ENCODE measurements around the gene ZMYND10.

The ZMYND10 gene

DNA sequence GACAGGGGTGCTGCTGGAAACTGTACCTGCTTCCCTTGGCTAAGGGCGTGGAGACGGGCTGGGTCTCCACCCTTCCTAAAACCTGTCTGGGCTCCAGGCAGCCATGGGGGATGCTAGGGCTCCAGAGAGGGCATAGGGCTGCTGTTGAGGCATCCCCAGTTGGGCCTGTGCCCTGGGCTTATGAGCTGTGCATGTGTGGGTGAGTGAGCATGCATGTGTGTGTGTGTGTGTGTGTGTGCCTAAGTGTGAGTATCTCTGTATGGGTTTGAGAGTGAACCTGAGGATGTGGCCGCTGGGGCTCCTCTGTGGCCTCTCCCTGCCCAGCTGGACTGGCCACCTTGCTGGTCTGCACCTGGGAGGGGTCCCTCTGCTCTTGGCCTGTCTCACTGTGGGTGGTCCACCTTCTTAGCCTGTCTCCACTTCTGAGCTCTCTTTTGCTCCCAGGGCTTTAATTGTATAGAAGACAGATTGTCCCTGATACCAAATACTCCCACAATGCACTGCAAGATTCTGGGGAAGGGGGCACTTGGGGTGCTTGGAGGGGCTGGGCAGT lies 25.7 kb upstream of the ZMYND10 start:
- DNase-seq: no peak

DNA sequence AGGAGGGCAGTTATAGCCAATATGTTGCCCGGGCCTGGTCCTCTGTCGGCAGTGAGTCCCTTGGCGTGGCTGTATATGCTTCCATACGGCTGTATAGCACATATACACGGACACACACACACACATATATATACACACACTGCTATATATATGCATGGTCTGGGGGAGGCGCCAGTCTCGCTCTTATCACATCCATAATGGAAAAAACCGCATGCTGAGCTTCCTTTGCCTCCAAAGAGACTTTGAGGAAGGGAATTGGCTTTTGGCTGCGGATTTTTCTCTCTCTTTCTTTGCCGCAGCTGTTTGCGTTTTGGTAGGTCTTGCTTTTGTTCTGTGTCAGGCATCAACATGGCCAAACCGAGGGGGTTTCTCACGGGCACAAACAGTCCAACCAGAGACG lies 25.1 kb upstream of the ZMYND10 start:
- DNase-seq: peak in 20 of 58 donors; percentile 4 to 64 (median 16)

DNA sequence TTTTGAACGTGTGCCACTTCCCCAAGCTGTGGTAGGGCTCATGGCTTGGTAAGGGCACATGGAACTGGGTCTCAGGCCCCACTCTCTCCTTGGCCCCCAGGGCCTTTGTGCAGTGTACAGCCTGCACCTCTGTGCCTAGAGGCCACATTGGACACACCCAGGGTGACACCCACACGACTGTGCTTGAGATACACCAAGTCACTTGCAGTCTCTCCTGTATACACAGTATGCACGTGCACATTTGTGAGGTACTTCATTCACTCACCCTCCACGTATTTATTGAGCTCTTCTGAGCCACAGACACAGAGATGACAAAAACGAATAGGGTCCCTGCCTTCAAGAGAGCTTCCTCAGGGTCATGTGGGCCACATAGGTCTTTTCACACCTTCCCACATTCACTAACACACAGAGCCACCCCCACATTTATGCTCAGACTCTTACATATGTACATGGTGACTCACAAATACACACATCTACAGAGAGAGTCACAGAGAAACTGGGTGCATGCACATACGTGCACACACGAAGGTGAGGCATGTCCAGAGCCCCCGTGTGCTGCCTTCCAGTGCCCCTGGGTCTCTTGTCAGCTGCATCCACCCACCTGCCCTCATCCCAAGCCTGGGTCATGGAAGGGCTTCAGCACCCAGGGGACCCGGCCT lies 23.6 kb upstream of the ZMYND10 start:
- DNase-seq: no peak

DNA sequence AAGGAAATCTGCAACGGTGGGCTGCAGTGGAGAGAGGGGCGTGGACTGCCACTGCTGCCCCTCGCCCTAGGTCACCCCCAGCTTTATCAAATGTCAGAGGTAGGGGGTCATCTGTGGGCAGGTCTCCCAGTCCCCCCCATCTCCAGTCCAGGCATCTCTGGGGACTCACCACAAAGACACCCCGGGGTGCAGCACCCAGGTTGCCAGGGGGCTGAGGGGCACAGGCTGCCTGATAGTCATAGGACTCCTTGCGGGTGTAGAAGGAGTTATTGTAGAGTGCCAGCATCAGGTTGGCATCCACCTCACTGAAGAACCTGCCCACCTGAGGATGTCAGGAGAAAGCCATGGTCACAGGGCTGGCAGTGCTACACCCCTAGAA lies 20.3 kb upstream of the ZMYND10 start:
- no peak for DNase-seq

DNA sequence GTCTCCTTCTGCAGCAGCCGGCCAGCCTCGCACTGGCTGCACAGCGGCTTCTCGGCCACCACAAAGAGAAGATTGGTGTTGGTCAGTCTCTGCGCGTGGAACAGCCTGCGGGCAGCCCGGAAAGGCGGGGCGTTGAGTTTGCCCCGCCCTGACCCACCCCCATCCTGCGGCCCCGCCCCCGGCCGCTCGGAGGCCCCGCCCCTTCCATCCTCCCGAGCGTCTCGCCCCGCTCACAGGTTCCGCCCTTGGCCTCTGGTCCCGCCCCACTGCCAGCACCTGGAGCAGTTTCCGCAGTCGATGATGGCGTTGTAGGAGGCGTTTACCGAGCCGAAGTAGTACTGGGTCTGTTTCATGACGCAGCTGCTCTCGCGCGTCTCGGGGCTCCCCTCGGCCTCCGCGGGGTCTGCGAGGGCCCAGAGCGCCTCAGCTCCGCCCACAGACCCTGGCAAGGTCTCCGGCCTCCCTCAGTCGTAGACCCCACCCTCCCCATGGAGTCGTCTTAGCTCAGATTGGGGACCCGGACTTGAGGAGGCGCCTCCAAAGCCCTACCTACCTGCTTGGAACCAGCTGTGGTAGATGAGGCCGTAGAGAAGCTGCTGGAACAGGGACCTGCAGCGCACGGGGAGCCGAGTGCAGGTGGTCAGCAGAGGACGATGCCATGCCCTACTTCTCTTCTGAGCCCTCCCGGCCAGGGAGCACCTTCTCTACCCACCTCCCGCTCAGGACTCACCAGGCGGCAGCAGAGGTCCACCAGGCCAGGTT lies 19.7 kb upstream of the ZMYND10 start:
- DNase-seq: peak in 53 of 58 donors; percentile 11 to 84 (median 54)

DNA sequence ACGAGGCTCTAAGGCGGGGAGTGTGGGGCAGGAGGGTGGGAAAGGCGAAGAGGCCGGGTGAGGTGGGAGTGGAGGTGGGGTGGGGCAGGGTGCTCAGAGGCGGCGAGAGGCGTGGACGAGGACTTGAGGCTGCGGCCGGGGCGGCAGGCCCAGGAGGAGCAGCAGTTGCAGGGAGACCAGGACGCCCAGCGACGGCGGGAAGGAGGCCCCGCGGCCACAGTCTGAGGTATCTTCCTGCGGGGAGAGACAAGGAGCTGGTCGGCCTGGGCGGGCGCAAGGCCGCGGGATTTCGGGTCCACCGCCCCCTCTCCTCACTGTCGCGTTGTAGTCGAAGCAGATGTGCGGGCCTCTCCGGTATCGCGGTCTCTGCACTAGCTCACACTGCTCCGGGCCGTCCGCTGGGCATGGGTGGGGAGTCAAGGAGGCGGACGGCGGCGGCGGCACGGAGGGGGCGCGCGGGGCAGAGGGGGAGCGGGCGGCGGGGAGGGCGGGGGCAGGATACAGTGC lies 19.1 kb upstream of the ZMYND10 start:
- no peak for DNase-seq

DNA sequence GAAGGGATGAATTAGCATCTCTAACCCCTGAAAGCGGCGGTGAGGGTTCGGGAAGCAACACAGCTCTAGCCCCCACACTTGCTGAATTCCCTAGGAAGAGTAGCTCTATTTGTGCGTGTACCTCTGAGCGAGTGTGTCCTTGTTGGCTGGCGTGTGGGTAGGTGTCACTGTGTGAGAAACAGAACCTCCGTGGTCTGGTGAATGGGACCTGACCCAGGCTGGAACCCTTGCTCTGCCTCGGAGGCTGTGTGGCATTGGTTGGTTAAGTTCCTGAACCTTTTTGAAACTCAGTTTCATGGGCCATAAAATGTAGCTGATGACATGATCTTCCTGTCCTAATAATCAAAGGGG lies 14.2 kb upstream of the ZMYND10 start:
- DNase-seq: no peak

DNA sequence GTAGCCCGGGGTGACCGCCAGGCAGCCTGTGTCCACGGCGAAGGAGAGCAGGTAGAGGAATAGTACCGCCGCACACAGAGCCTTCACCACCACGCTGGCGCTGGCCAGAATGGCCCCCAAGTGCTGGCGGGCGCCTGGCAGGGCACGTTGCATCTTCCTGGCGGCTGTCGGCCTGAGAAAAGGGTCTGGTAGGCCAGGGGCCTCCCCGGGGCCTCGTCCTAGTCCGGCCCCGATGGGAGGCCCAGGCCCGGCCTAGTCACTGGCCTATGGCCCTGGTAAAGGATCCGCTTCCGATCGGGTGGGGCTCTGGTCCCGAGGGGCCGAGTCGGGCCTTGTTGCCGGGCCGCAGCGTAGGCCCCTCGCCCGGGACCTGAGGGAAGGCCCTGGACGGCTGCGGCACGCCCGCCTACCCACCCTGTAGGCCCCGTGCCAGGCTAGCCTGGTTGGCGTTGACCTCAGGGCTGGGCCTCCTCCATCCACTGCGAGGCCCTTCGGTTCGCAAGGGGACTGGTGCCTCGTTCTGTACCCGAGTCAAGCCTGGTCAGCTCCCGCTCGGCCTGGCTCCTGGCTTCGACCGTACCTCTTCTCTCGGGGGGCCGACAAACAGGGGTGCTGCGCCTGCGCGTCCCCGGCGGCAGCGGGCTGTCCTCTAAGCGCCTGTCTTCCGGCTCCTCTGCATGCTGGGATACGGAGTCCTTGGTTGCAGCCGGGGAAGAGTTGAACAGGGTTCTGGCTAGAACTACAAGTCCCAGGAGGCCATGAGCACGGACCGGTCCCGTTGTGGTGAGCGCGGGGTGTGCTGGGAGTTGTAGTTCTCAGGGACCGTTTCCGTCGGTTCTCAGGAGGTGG lies 13.6 kb upstream of the ZMYND10 start, which contains the start of gene TMEM115:
TMEM115 (minus strand) TSS at position 611 of the 849 bp plus-strand sequence; CDS start at position 153, 458 bp downstream.
- DNase-seq: peak; percentile 71 to 100 (median 98)

DNA sequence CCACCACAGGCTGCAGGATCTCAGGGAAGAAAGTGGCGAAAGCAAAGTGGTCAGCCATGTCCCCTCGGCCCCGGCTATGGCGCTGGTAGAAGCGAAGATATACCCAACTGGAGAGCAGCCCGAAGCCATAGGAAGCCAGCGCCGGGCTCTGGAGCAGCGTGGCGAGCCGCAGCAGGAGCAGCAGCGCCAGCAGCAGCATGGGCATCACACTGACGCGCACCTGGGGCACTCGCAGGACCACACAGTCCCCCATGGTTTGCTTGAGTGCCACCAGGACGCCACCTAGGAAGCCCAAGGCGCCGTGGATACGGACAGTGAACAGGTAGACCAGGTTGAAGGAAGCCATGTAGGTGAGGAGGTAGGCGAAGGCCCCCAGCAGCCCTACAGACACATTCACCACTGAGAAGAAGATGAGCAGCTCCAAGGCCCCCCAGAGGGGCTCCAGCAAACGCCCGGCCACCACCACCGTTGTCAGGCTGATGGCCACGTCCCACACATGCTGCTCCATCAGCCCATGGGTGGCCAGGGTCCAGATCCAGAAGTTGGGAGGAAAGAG lies 12.9 kb upstream of the ZMYND10 start:
- no peak for DNase-seq

DNA sequence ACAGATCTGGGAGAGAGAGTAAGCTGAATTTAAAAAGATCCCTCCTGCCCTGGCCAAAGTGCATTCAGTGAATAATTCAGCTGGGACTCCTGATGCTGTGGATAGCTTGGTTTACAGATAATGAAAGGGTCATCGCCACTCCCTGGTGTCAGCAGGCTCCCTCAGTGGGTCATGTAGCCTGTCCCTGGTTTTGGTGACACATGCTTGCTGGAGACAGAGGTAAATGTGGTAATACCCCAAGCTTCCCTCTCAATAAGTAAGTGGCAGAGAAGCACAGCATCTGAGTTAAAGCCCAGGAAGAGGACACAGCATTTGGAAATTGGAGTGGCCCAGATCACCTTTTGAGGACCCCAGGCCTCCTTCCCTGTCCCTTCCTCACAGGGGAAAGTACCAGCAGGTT lies 11.9 kb upstream of the ZMYND10 start:
- DNase-seq: no peak

DNA sequence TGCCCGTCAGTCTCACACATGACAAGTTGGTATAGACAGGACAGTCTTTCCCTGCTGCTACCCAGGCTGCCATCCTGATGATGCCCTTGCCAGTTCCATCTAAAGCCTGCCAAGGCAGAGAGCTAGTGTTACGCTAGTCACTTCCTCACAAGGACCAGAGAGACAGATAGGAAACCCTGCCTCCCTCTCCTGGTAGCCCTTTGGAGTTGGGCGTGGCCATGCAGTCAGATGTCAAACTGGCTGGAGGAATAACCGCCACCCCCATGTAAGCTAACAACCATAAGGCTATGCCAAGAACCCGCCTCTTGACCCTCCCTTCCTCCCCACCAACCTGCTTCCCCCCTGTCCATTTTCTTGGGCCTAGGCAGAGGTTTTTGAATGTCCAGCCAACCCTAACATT lies 11.0 kb upstream of the ZMYND10 start:
- DNase-seq: no peak

DNA sequence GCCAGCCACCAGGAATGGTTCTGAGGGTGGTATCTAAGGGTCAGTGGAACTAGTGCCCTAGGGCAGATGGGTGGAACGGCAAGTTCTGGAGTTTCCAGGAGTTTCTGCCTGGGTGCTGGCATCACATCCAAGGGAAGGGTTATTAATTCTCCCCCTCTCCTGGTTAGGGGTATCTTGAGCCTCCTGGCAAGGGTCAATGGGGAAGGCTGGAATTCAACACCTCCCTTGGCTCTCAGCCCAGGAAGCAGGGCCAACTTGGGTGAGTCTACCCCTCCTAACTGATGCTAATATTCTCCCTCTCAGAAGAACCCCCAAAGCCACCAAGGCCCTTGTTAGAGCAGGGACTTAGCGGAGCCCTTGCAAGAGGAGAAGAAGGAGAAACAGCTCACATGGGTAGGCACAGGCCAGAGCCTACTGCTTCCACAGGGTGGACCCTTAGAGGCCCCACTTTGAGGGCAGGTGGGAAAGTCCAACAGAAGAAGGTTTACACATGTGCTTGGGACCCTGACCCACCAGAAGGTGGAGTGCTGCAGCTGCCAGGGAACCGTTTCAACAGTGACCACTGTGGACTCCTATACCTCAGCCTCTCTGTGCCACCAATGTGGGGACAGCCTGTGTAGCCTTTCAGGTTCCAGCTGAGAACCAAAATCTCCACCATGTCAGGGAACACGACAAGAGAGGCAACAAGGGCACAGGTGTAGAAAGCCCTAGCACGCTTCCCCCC lies 10.5 kb upstream of the ZMYND10 start:
- no peak for DNase-seq

DNA sequence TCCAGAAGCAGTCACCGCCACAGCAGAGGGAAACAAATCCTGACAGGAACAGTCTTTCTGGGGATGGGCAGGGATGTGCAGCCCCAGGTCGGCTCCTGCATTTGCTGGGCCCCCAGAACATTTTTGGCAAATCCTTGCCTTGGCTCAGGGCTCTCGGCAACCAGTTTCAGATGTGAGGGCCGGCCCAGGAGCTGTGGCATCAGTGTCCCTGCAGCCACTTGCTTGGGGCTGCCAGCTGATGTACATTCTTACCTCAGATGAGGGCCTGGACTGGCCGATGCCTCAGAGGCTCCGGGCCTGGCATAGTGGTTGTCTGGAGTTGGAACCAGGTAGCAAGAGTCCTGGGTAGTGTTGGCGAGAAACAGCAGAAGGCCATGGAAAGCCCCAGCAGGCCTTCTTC lies 9.3 kb upstream of the ZMYND10 start:
- DNase-seq: no peak

DNA sequence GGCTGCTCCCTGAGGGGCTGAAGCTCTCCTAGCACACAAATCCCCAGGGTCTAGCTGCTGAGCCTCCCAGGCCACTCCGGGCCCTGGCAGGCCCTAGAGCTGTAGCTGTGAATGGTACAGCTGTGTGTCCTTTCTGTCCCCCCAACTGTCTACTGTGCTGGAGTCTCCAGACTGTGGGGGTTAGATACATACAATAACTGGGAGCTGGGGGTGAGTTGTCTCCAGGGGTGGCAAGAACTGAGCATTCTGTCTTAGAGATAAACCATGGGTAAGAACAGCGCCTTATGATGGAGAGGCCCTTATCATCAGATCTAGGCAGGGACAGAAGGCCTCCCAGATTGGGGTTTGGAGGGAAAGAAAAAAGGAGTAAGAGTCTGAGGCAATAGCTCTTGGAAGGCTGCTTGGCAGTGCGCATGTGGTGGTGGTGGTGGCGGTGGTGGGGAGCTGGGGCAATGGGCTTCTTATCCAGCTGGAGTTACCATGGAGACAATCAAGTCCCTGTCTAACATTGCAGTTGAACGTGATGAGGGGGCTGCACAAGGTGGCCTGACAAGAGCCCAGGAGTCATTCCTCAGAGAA lies 8.7 kb upstream of the ZMYND10 start:
- no peak for DNase-seq

DNA sequence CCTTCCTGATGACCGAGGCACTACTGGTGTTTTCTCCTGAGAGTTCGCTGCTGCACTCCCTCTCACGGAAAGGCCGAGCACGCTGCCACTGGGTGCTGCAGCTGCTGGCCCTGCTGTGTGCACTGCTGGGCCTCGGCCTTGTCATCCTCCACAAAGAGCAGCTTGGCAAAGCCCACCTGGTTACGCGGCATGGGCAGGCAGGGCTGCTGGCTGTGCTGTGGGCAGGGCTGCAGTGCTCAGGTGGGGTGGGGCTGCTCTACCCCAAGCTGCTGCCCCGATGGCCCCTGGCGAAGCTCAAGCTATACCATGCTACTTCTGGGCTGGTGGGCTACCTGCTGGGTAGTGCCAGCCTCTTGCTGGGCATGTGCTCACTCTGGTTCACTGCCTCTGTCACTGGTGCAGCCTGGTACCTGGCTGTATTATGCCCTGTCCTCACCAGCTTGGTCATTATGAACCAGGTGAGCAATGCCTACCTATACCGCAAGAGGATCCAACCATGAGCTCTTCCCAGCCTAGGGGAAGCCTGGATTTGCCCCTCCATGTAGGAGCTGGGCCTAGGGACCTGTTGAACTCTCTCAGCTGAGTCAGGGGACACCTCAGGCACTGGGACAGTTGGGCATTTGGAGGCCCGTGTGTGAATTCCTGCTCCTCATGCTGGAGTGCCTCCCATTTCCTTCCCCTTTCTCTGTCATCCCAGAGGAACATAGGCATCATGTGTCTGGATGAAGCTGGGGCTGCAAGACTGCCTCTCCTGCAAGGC lies 7.9 kb upstream of the ZMYND10 start:
- DNase-seq: no peak

DNA sequence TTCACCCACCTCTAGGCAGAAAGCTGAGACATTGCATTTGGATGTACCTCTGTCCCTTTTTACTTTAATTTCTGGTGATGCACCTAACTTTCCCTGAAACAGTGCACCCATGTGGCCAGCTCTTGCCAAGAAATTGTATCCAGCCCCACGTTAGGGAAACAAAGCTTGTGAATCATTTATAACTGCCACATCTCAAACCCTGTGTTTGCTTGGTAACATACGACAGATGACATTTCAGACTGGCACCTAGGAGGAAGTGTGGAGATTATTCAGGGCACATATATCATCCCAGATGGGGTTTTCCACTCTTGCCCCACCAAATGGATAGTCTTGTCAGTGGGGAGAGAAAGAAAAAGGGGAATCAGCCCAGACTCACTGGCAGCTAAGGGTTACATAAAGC lies 7.2 kb upstream of the ZMYND10 start:
- DNase-seq: no peak

DNA sequence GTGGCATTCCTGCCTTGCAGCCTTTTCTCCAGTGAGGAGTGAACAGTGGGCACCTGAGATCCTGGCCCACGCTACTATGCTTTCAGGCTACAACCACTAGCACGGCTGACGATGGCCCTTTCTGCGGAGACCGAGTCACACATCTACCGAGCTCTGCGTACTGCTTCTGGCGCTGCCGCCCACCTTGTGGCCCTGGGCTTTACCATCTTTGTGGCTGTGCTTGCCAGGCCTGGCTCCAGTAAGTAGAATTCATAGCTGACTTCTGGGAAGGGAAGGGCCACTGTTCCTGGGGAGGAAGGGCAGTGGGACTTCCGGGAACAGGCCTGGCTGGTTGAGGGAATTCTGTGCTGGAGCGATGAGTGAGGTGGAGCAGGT lies 5.8 kb upstream of the ZMYND10 start:
- peak in 1 of 58 donors; percentile 39 for DNase-seq

DNA sequence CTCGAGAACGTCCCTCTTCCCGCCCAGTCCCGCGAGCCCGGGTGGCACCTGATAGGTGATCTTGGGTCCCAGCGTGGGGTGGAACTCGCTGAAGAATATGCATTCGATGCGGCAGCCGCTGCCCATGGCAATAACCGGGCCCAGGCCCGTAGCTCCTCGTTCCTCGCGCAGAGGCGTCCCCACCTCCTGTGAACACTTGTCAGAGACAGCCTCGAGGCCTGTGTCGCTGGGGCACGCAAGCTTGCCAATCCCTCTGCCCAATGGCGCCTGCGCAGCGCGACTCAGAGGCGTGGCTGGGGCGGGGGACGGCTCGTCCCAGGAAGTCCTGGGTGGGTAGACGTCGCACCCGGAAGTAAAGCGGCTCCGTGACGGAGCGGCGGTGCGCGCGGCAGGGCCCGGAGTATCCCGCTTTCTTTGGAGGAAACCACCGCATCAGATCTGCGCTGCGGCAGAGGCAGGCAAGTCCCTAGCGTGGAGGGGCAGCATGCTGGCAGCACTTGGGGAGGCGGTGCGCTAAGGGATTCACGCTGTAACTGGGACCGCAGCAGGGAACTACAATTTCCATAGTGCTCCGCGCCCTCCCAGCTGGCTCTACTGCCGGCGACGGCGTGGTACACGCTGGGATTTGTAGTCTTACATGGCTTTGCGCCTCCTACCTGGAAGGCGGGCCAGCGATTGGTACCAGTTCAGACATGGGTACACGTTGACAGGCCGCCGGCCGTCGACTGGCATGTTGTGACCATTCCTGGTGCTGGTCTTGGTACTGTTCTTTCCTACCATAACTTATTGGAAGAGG lies 5.2 kb upstream of the ZMYND10 start, which contains the start of the genes CYB561D2 and NPRL2:
CYB561D2 (plus strand) TSS at position 336 of the 796 bp plus-strand sequence. CDS start 572 bp downstream, outside the sequence.
NPRL2 (minus strand) TSS at position 249 of the 796 bp plus-strand sequence; CDS start at position 126, 123 bp downstream.
- peak; percentile 89 to 99 (median 97) for DNase-seq
